Duodenal mucosa (tissue), 2 donors: ENCODE measurements around the gene ANXA7.

Experiments used
- H3K27ac ChIP-seq: one replicate; pipeline ENCODE4 v1.7.0; 2013; ENCODE audit warnings: low read depth, low read length
- H3K27me3 ChIP-seq, 2 donors: one replicate each; pipeline ENCODE4 v1.7.0; 2013; ENCODE audit warnings: low read length in 2 of 2, control low read depth in 1 of 2; ENCODE audit not compliant: insufficient read depth in 2 of 2, control insufficient read depth in 1 of 2
- H3K36me3 ChIP-seq, 2 donors: one replicate each; pipeline ENCODE4 v1.7.0; 2013; ENCODE audit warnings: low read length in 2 of 2, control low read depth in 1 of 2; ENCODE audit not compliant: insufficient read depth in 2 of 2, control insufficient read depth in 1 of 2
- H3K4me1 ChIP-seq, 2 donors: one replicate each; pipeline ENCODE4 v1.7.0; 2013; ENCODE audit warnings: low read length in 2 of 2, control low read depth in 1 of 2; ENCODE audit not compliant: insufficient read depth in 2 of 2, control insufficient read depth in 1 of 2
- H3K4me3 ChIP-seq, 2 donors: one replicate each; pipeline ENCODE4 v1.7.0; 2013; ENCODE audit warnings: low read length in 2 of 2, low read depth in 1 of 2
- H3K9ac ChIP-seq, 2 donors: one replicate each; pipeline ENCODE4 v1.7.0; 2013; ENCODE audit warnings: low read length in 2 of 2, low read depth in 1 of 2
- H3K9me3 ChIP-seq, 2 donors: one replicate each; pipeline ENCODE4 v1.7.0; 2013; ENCODE audit warnings: low read length in 2 of 2, control low read depth in 1 of 2; ENCODE audit not compliant: control insufficient read depth in 1 of 2

The ANXA7 gene

DNA sequence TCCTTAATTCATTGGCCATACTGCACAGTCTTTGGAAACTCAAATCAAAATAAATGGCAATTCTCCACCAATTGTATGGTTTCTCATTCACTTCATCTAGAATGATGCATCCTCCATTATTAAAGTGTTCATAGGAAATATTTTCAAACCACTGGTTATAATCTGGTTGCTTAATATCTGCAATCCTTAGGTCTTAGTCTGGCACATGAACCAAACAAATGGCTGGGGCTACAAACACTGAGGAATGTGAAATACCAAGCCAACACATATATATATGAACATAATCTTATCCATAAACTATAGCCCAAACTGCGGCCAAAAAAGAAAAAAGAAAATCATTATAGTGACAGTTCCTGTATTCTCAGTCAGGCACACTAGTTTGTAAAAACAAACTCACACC, 25.2 kb upstream of the ANXA7 start:
- H3K36me3 ChIP-seq = peaks cover 18 to 19% of the 10 kb centered on the region in 2 donors
- no peaks in the 10 kb centered on the region for H3K27me3 ChIP-seq
- H3K9me3 ChIP-seq = no peaks in the 10 kb centered on the region
- no peak overlapping the region for H3K27ac ChIP-seq
- H3K4me3 ChIP-seq = no peak overlapping the region
- no peak overlapping the region for H3K9ac ChIP-seq
- no peaks in the 10 kb centered on the region for H3K4me1 ChIP-seq

DNA sequence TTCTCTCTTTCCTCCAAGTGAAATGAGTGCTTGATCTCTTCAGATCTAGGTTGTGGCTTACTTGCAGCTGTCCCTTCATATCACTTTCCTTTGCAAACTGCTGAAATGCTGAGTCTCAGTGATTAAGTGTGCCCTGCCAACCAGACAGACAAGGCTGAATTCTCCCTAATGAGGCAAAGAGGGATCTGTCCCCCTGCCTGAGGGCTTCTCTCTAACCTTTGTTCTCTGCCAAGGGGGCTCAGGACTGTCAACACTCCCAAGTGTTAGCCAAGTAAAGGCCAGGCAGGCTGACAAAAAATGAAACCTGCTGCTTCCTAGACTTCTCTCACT, 19.6 kb upstream of the ANXA7 start, which contains the start of gene MSS51:
TSS of gene MSS51 (minus strand) at position 24 of the 330 bp plus-strand sequence. CDS start 5,277 bp downstream, outside the sequence.
- Histone ChIP-seq H3K27me3 (no peaks in the 10 kb centered on the region), H3K9me3 (no peaks in the 10 kb centered on the region), H3K9ac (no peak within 1 kb of the TSS), H3K4me3 (no peak within 1 kb of the TSS), H3K4me1 (no peaks in the 10 kb centered on the region), H3K27ac (no peak within 1 kb of the TSS), H3K36me3 (peaks cover 11 to 19% of the 10 kb centered on the region in 2 donors)

DNA sequence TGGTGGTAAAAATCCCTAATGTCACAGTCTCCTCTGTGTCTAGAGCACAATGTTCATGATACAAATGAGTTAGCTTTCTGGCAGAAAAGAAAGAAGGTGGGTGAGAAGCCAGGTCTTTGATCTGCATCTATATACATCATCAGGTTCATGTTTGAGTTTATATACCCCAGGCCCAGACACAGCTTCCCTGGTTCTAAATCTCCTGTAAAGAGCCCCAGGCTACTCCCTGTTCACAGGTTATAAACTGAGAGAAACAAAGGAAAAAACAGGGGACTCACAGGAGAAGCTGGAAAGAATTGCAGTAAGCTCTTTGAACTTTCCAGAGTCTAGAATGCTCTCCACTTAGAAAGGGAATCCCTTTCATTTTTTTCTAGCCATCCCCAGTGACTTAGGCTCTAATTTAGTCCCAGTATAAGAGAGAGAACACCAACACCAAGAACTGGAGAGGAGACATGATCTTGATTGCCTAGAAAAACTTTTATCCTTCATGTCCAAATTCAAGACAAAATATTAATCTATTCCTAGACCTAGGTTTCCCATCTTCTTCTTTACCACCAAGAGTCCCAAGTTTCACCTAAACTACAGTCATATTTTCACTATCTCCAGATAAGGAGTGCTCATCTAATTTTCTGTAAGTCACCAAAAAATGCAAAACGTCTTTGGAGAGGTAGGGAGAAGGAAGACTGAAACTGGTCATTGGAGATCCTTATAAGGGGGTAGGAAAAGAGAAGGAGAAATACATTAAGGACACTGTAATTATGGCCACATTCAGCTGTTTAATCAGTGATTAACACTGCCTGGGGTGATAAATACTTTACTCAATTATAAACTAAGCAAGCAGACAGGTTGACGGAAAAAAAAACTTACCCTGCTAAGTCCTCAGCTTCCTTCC, 19.0 kb upstream of the ANXA7 start:
- Histone ChIP-seq H3K9me3 (no peaks in the 10 kb centered on the region), H3K4me1 (no peaks in the 10 kb centered on the region), H3K27ac (no peak overlapping the region), H3K36me3 (peaks cover 13 to 20% of the 10 kb centered on the region in 2 donors), H3K9ac (no peak overlapping the region), H3K4me3 (no peak overlapping the region), H3K27me3 (no peaks in the 10 kb centered on the region)

DNA sequence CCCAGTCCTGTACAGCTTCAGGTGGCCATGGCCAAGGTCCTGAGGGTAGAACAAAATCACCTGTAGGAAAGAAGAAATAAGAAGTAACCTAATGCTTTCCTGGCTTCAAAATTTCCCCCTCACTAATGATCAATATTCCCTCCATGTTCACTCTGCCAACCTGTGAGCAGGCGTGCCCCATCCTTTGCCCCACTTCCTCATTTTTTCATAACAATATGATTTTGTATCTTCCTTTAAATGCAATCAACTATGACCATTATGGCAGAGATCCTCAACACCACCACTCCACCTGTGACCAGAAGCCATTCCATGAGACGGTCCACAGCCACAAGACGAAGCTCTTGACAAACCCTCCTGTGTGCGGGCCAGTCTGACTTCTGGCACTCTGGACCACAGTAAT, 12.5 kb upstream of the ANXA7 start:
- Histone ChIP-seq H3K27ac (no peak overlapping the region), H3K9me3 (no peaks in the 10 kb centered on the region), H3K27me3 (no peaks in the 10 kb centered on the region), H3K9ac (no peak overlapping the region), H3K36me3 (peaks cover 25 to 52% of the 10 kb centered on the region in 2 donors), H3K4me3 (no peak overlapping the region), H3K4me1 (no peaks in the 10 kb centered on the region)

DNA sequence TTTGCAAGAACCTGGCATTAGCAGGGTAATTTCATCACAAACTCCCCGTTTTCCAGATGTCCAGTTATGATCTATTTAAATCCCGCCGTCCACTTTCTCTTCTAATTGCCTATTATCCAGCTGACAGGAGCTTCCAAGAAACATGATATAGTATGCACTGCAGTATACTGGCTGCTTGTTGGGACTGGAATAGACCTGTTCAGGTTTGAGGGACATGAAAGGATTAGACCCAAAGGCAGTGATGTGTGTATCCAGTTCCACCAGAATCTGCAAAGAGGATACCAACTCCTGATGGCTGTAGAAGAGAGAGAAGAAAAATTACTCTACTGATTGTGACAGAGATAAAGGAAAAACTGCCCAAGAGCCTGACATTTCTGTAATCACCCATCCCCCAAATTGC, 10.6 kb upstream of the ANXA7 start:
- no peak overlapping the region for H3K27ac ChIP-seq
- H3K4me3 ChIP-seq = no peak overlapping the region
- H3K36me3 ChIP-seq = peaks cover 25 to 50% of the 10 kb centered on the region in 2 donors

DNA sequence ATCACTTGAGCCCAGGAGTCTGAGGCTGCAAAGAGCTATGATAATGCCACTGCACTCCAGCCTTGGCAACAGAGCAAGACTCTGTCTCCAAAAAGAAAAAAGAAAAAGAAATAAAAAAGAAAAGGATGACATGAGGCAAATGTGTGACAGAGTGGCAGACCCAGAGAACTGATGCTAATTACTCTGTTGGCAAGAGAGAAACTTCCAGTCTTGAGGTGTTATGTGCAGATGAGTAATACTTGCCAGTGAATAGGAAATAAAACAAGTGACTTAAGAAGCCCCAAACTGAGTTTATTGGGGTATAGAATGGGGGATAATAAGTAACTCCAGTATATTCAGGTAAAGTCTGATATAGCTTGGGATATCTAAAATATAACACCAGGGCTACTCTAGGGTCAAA, 9.5 kb upstream of the ANXA7 start:
- H3K4me1 ChIP-seq = no peaks in the 10 kb centered on the region
- H3K36me3 ChIP-seq = peaks cover 24 to 48% of the 10 kb centered on the region in 2 donors
- H3K9me3 ChIP-seq = no peaks in the 10 kb centered on the region
- no peak overlapping the region for H3K9ac ChIP-seq
- H3K27me3 ChIP-seq = no peaks in the 10 kb centered on the region
- H3K27ac ChIP-seq = no peak overlapping the region
- no peak overlapping the region for H3K4me3 ChIP-seq

More for the DNA sequence above, 10.6 kb upstream of the ANXA7 start:
- Histone ChIP-seq H3K9ac (no peak overlapping the region), H3K9me3 (no peaks in the 10 kb centered on the region), H3K4me1 (no peaks in the 10 kb centered on the region), H3K27me3 (no peaks in the 10 kb centered on the region)

DNA sequence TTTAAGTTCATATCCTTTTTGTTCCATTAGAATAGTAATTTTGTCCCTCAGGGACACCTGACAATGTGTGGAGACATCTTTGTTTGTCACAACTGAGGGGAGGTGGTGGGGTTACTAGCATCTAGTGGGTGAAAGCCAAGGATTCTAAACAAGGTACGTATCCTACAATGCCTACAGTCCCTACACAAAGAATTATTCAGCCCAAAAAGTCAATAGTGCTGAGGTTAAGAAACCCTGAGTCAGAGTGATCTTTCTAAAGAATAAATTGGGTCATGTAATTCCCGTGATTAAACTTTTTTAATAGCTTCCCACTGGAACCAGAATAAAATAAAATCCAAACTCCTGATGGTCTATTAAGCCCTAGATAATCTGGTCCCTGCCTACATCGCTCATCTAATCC, 2.7 kb upstream of the ANXA7 start:
- H3K27ac ChIP-seq = no peak overlapping the region
- H3K27me3 ChIP-seq = no peaks in the 10 kb centered on the region
- H3K9me3 ChIP-seq = no peaks in the 10 kb centered on the region

DNA sequence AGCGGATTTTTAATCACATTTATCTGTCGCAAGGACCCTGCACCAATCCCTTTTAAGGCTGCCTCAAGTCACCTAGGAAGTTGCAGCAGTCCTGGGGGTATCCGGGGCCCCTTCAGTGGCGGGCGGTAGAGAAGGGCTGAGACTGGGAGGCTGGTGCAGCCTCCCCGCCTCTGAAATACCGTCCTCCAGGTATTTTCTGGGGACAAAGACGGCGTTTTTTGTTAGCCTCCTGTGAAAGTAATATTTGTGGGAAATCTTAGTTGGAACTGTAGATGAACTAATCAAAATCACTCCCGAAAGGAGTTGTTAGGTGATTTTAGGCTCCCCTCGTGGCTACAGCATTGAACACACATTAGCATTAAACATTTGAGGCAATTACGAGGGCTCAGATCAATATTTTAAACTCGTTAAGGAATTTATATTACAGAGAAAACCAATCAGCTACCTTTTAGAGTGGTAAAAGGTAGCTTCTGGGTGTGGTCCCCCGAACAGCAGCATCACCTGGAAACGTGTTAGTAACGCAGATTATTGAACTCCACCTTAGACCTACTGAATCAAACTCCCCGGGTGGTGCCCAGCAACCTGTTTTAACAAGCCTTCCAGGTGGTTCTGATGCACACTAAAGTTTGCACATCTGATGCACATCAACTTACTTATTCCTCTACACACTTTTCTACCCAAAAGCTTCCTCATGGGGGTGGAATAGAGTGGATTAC, 530 bp upstream of the ANXA7 start:
- Histone ChIP-seq H3K9me3 (no peaks in the 10 kb centered on the region), H3K36me3 (no peaks in the 10 kb centered on the region), H3K4me3 (peak overlapping the region; percentile 93 to 97), H3K4me1 (peaks cover 11 to 14% of the 10 kb centered on the region in 2 donors), H3K27me3 (no peaks in the 10 kb centered on the region), H3K9ac (peak overlapping the region; percentile 78 to 89), H3K27ac (no peak overlapping the region)

More for the DNA sequence above, 2.7 kb upstream of the ANXA7 start:
- no peak overlapping the region for H3K4me3 ChIP-seq
- no peak overlapping the region for H3K9ac ChIP-seq
- H3K36me3 ChIP-seq = no peaks in the 10 kb centered on the region
- H3K4me1 ChIP-seq = peaks cover 11 to 14% of the 10 kb centered on the region in 2 donors

DNA sequence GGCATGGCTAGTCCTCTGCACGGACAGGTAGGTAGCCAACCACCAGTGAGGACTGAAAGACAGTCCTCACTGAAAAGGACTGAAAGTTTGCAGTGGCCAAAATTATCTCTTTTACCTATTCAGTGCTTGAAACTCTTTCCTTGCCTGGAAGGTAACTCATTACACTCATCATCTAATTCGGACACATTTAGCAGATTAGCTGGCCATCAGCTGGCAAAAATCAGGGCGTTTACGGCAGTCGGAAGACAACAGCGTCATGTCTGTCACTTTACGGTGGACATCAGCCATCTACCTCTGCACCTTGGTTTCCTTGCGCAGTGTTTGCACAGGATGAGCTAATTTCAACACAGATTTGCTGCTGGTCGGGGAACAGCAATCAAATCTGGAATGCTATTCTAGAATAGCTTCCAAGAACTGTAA, 740 bp downstream of the ANXA7 start:
- H3K4me3 ChIP-seq = peak overlapping the region; percentile 93 to 97
- H3K36me3 ChIP-seq = no peaks in the 10 kb centered on the region
- H3K27me3 ChIP-seq = no peaks in the 10 kb centered on the region
- H3K9me3 ChIP-seq = no peaks in the 10 kb centered on the region
- peak overlapping the region; percentile 78 to 89 for H3K9ac ChIP-seq
- peaks cover 11 to 14% of the 10 kb centered on the region in 2 donors for H3K4me1 ChIP-seq
- peak overlapping the region; percentile 95 for H3K27ac ChIP-seq

DNA sequence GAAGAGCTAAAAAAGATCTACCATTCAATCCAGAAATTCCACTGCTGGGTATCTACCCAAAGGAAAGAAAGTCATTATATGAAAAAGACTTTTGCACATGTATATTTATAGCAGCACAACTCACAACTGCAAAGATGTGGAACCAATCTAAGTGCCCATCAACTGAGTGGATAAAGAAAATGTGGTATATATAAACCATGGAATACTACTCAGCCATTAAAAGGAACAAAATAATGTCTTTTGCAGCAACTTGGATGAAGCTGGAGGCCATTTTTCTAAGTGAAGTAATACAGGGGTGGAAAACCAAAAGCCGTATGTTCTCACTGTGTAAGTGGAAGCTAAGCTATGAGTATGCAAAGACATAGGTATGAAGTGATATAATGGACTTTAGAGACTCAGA, 3.0 kb downstream of the ANXA7 start:
- Histone ChIP-seq H3K27ac (no peak overlapping the region), H3K27me3 (no peaks in the 10 kb centered on the region), H3K9ac (no peak overlapping the region), H3K36me3 (no peaks in the 10 kb centered on the region), H3K9me3 (no peaks in the 10 kb centered on the region), H3K4me1 (peaks cover 11 to 14% of the 10 kb centered on the region in 2 donors), H3K4me3 (no peak overlapping the region)
